Stomach (tissue), 4 donors: ENCODE results near the gene NRTN.

Experiments used
- CTCF ChIP-seq, 7 experiments: fragments of 450-650 bp in 4 of 7; fragments of 200-600 bp in 3 of 7; sonication (generic) in 3 of 7; IDR thresholded peaks; one replicate each; pipeline ENCODE4 v1.5.1; 2016 to 2019; ENCODE audit warnings: antibody characterized with exemption in 7 of 7, control low read depth in 2 of 7, mild to moderate bottlenecking in 1 of 7
- POLR2A ChIP-seq, 4 donors: fragments of 450-650 bp; IDR thresholded peaks; one replicate each; pipeline ENCODE4 v1.6.1; 2016; ENCODE audit warnings: antibody characterized with exemption in 4 of 4, control low read depth in 2 of 4, mild to moderate bottlenecking in 1 of 4, moderate library complexity in 1 of 4
- POLR2AphosphoS5 ChIP-seq, 3 donors: sonication (generic); formaldehyde crosslinking; IDR thresholded peaks; one replicate each; pipeline ENCODE4 v1.6.1; 2016; ENCODE audit warnings: antibody characterized with exemption in 3 of 3

GRCh38 chr19:5825178-5825577 is 20.3 kb downstream of the NRTN start:
- no peak for TF ChIP-seq CTCF (IDR thresholded peaks at IDR 0.05)
- TF ChIP-seq POLR2AphosphoS5 (IDR thresholded peaks at IDR 0.05): no peak
- TF ChIP-seq POLR2A (IDR thresholded peaks at IDR 0.05): no peak
